Loucy (cell line): ENCODE measurements around the gene FBXW8.

Experiments used
- CTCF ChIP-seq: fragments of 200-600 bp; sonication (generic); conservative IDR thresholded peaks from 2 replicates; pipeline ENCODE4 v1.5.1; 2014; ENCODE audit warnings: mild to moderate bottlenecking, antibody characterized with exemption, low read length
- EZH2phosphoT487 ChIP-seq: fragments of 200-600 bp; IDR thresholded peaks from 2 replicates; pipeline ENCODE4 v1.6.1; 2018; ENCODE audit warnings: antibody characterized with exemption, mild to moderate bottlenecking, moderate library complexity, borderline replicate concordance

GRCh38 chr12:116977465-116978380, 67.0 kb downstream of the FBXW8 start:
- TF ChIP-seq CTCF = no peak
- no peak for TF ChIP-seq EZH2phosphoT487
